Neural cell (in vitro differentiated cells): Measurements from ENCODE around the gene PLA2G2C.

ENCODE experiments used
- EP300 ChIP-seq: fragments of 450-650 bp; conservative IDR thresholded peaks from 2 replicates; pipeline ENCODE4 v1.6.1; 2014; ENCODE audit warnings: antibody characterized with exemption, mild to moderate bottlenecking, moderate library complexity; ENCODE audit not compliant: poor library complexity, severe bottlenecking
- EZH2 ChIP-seq: fragments of 200-600, 300-800 bp; shearing (Covaris generic), sonication (generic); IDR thresholded peaks from 2 replicates; pipeline ENCODE4 v1.6.1; 2014; ENCODE audit warnings: antibody characterized with exemption, low read length, borderline replicate concordance, mild to moderate bottlenecking; ENCODE audit not compliant: insufficient read depth, poor library complexity, severe bottlenecking
- MXI1 ChIP-seq: fragments of 450-650 bp; conservative IDR thresholded peaks from 2 replicates; pipeline ENCODE4 v1.6.1; 2014; ENCODE audit warnings: antibody characterized with exemption, mild to moderate bottlenecking; ENCODE audit not compliant: poor library complexity, severe bottlenecking
- RAD21 ChIP-seq: fragments of 450-650 bp; conservative IDR thresholded peaks from 2 replicates; pipeline ENCODE4 v1.6.1; 2014; ENCODE audit warnings: antibody characterized with exemption, mild to moderate bottlenecking, moderate library complexity
- REST ChIP-seq: IDR thresholded peaks from 2 replicates; pipeline ENCODE4 v1.6.1; 2012; ENCODE audit warnings: borderline replicate concordance
- SMC3 ChIP-seq: fragments of 450-650 bp; conservative IDR thresholded peaks from 2 replicates; pipeline ENCODE4 v1.6.1; 2014; ENCODE audit warnings: antibody characterized with exemption, mild to moderate bottlenecking, moderate library complexity; ENCODE audit not compliant: poor library complexity
- TAF1 ChIP-seq: IDR thresholded peaks from 2 replicates; pipeline ENCODE4 v1.6.1; 2012; ENCODE audit warnings: low read depth
- TF ChIP-seq, protein P1 (sequence below): fragments of 450-650 bp; IDR thresholded peaks from 2 replicates; pipeline ENCODE4 v1.5.1; 2014; ENCODE audit warnings: antibody characterized with exemption, mild to moderate bottlenecking, moderate library complexity; ENCODE audit not compliant: poor library complexity, severe bottlenecking

GRCh38 chr1:20215716-20216115 lies 29.4 kb upstream of the PLA2G2C start:
- TF ChIP-seq, protein P1, sequence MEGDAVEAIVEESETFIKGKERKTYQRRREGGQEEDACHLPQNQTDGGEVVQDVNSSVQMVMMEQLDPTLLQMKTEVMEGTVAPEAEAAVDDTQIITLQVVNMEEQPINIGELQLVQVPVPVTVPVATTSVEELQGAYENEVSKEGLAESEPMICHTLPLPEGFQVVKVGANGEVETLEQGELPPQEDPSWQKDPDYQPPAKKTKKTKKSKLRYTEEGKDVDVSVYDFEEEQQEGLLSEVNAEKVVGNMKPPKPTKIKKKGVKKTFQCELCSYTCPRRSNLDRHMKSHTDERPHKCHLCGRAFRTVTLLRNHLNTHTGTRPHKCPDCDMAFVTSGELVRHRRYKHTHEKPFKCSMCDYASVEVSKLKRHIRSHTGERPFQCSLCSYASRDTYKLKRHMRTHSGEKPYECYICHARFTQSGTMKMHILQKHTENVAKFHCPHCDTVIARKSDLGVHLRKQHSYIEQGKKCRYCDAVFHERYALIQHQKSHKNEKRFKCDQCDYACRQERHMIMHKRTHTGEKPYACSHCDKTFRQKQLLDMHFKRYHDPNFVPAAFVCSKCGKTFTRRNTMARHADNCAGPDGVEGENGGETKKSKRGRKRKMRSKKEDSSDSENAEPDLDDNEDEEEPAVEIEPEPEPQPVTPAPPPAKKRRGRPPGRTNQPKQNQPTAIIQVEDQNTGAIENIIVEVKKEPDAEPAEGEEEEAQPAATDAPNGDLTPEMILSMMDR, result no peak
- TF ChIP-seq RAD21, result no peak
- TF ChIP-seq EZH2, result no peak
- no peak for TF ChIP-seq TAF1
- no peak for TF ChIP-seq EP300
- TF ChIP-seq SMC3, result no peak
- no peak for TF ChIP-seq REST
- TF ChIP-seq MXI1, result no peak
